HG02623 (cell line): Measurements from ENCODE around the gene DVL1.
"Not testable (repeated sequence)": the region's sequence is repeated elsewhere in the genome, so short reads cannot be mapped to it uniquely, and the experiment has no call there.

Source experiments
- ATAC-seq: cut with Tn5 transposase; IDR thresholded peaks from one replicate; pipeline ENCODE4 v1.9.1; 2021; ENCODE audit warnings: moderate library complexity; ENCODE audit not compliant: unreplicated experiment

Gene DVL1

GRCh38 chr1:1328254-1328653 lies 21.0 kb downstream of the DVL1 start:
- no peak for ATAC-seq

GRCh38 chr1:1327291-1327690 lies 21.9 kb downstream of the DVL1 start:
- no peak for ATAC-seq

GRCh38 chr1:1326075-1326605 lies 23.1 kb downstream of the DVL1 start:
- no peak for ATAC-seq

GRCh38 chr1:1325288-1326074 lies 23.7 kb downstream of the DVL1 start:
- no peak for ATAC-seq

DNA sequence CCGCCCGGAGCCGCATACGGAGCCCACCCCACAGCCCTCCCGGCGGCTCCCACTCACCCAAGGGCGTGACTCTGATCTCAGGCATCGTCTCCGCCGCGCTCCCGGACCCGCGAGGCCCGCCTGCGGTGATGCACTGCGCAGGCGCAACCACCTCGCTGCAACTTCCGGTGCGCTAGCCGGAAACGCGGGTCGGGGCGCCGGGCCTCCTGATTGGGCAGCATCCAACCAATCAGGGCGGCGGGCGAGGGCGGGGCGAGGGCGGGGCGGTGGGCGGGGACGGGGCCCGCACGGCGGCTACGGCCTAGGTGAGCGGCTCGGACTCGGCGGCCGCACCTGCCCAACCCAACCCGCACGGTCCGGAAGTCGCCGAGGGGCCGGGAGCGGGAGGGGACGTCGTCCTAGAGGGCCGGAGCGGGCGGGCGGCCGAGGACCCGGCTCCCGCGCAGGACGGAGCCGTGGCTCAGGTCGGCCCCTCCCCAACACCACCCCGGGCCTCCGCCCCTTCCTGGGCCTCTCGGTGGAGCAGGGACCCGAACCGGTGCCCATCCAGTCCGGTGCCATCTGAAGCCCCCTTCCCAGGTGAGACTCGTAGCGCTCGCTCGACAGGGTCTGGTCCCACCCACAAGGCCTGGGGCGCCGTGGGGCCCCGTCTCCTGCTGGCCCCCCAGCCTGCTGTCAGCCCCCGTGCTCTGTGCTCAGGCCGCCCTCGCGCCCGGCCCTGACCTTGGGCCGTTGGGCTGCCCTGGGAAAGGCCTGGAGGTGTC lies 24.5 kb downstream of the DVL1 start, which contains the start of the genes CPTP and INTS11:
Gene CPTP, plus strand, starts transcription at position 279 of the 764 bp plus-strand sequence. CDS start 2,109 bp downstream, outside the sequence.
Gene INTS11, minus strand, starts transcription at position 137 of the 764 bp plus-strand sequence. Its CDS starts 52 bp downstream, at position 85.
- ATAC-seq: peak; percentile 62

- peak; percentile 19 for ATAC-seq
Measured at GRCh38 chr1:1324084-1324523, 25.1 kb downstream of the DVL1 start.

DNA sequence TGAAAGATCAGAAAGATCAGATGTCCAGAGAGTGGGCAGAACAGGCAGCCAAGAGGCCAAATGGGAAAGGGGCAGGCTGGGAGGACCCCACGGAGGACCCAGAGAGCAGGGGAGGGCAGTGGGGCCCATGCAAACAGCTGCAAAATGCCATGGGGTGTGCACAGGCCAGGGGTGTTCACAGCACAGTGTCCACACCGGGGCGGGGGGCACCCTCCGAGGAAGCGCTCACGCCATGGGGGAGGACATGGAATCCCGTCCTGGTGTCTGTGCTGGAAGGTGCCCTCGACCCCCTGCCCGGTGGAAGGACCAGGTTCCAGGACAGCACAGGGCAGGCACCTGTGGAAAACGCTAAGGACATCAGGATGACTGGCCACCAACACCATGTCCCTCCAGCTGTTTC lies 26.3 kb downstream of the DVL1 start:
- no peak for ATAC-seq

GRCh38 chr1:1322418-1322817 lies 26.8 kb downstream of the DVL1 start:
- no peak for ATAC-seq

DNA sequence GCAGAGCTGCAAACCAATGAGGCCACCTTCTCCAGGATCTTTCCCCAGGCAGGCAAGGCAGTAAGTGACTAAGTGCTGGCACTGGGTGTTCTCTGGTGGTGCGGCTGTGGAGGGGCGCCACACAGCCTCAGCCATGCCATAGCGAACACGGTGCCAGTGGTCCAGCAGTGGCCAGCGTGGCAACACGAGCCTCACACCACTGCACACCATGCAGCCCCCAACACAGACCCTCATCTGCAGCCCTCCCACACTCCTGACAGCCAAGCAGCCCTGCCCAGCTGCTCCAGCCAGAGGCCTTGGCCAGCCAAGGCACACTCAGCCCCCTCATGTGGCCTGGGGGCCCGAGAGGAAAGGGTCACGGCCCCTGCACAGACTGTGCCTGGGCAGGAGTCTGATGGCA lies 27.7 kb downstream of the DVL1 start:
- no peak for ATAC-seq

DNA sequence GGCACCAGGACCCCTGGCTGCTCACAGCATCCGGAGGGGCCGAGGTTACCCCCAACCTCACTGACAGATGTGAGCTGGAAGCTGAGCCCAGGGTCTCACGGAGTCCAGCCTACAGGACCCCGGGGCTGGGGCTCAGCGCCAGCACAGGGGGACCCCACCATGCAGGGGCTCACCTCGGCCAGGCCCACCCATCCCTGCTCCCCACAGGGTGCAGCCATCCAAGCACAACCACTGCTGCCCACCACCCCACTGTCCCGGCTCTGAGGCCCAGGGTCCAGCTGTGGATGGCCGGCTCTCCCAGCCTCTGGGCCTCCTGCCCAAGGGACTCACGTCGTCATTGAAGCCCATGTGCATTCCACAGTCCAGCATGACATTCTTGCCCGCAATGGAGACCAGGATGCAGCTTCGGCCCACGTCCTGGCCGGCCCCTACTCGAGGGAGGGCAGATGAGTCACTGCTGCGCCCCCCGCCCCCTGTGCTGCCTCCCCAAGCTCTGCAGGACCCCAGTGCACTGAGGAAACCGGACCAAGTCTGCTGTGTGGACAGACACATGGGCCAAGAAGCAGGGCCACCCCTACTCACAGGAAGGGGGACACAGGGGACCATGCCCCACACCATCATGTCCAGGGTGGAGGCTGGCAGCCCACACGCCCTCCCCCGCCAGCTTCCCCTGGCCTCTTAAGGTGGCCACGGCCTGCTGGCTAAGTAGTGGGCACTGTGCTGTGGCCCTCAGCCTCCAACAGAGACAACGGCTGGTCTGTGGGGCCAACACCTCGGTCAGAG lies 28.4 kb downstream of the DVL1 start:
- ATAC-seq: no peak

- no peak for ATAC-seq
Measured at GRCh38 chr1:1319646-1319941, 29.6 kb downstream of the DVL1 start.

DNA sequence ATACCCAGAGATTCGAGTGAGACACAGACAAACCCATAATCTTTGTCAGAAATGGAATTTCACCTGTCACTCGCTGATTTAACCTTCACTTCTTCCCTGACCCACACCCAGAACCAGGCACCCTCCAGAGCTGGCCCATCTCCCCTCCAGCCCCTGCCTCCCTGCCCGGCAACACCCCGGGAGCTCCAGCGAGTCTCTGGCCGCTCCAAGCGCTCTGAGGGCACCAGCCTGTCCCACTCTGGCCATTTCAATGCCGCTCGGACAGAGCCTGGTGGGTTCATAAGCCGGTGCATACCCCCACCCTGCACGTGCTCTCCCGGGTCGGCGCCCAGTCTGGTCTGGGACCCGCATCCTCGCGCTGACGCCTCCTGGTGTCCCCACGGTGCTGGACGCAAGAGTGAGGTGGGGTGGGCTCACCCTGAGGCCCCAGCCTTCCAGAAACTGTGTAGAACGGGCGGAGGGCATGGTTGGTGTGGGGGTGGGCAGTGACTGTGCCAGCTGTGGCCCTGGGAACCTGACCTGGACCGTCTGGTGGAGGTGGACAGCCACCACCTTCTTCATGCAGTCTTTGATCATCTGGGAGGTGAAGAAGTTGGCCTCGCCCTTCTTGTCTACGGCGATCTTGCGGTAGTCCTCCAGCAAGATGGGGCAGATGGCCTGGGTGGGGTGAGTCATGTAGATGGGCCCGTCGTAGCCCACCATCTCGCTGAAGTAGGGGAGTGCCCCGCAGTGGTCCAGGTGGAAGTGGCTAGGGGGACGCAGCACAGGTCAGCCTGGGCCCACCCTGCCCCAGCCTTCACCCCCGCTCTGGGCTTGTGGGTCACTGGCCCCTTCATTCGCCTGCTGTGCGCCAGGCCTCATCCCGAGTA lies 30.2 kb downstream of the DVL1 start:
- ATAC-seq: no peak

DNA sequence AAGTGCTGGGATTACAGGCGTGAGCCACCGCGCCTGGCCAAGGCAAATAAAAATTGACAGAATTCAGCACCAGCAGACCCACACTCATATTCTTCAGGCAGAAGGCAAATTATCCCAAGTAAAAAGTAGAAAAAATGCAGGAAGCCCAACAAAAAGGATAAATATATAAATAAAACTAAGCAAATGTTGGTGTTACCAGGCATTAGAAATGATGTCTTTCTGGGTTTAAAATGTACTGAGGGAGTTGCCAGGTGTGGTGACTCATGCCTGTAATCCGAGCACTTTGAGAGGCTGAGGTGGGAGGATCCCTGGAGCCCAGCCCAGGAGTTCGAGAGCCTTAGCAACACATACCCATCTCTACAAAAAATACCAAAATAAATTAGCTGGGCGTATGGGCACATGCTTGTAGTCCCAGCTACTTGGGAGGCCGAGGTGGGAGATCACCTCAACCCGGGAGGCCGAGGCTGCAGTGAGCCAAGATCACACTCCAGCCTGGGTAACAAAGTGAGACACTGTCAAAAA lies 31.0 kb downstream of the DVL1 start:
- ATAC-seq: no peak

GRCh38 chr1:1317420-1317819 lies 31.8 kb downstream of the DVL1 start:
- ATAC-seq: no peak

GRCh38 chr1:1316199-1316598 lies 33.0 kb downstream of the DVL1 start:
- not testable (repeated sequence) for ATAC-seq

DNA sequence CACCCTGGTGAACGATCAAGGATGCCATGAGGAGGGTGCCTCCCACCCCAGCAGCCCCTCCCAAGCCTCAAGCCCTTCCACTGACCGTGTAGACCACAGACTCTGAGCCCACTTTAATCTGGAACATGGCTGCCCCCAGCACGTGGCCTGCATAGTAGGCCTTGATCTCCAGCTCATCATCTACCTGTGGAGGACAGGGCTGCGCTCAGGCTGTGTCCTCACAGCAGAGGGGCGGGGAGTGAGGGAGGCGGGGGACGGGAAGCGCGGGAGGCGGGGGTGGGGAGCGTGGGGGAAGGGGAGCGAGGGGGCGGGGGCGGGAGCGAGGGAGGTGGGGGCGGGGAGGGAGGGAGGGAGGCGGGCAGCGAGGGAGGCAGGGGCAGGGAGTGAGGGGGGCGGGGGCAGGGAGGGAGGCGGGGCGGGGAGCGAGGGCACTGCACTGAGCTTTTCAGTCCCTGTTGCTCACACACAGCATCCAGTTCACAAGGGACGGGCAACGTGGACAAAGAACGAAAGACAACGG lies 33.7 kb downstream of the DVL1 start:
- ATAC-seq: no peak

DNA sequence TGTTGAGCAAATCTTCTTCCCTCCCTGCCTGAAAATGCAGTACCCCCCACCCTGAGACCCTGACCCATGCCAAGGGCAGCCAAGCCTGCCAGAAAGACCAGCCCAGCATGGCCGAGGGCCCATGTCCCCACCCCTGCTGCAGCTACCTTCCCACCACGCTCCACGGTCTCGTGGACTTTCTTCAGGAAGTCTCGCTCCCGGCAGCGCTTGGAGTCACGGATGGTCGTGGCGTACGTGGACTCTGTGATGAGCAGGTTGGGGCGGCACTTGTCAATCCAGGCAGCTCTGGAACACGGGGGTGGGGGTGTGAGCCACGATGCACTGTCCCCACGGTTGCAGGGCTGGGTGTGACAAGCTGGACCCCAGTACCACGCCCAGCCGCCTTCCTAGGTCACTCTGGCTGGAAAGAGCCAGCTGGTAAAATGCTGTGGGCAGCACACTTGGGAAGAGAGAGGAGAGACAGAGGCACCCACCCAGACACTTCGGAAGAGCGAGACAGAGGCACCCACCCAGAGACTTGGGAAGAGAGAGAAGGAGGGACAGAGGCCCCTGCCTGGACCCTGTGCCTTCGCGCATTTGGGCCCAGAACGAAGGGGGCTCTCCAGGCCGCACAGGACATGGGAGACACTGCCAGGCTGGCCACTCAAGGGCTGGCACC lies 34.4 kb downstream of the DVL1 start:
- no peak for ATAC-seq

DNA sequence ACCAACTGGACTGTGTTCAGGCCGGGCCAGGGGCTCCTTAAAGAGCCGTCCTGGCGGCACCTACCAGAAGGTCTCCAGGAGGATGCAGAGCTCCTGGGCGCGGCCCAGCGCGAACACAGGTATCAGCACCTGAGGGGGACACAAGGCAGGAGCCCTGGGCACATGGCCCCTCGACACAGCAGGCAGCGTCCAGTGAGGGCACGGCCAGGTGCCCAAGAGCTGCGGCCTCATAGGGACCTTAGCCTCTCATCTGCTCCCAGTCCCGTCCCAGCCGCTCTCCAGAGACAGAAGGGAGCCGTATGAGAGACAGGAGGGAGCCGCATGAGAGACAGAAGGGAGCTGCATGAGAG lies 35.0 kb downstream of the DVL1 start:
- ATAC-seq: no peak

GRCh38 chr1:1313500-1314236 lies 35.5 kb downstream of the DVL1 start:
- no peak for ATAC-seq
